GM21390 (cell line): ENCODE data around the gene SLC19A1.

Experiments used
- ATAC-seq: cut with Tn5 transposase; IDR thresholded peaks from one replicate; pipeline ENCODE4 v1.9.1; 2021; ENCODE audit not compliant: unreplicated experiment

The SLC19A1 gene

GRCh38 chr21:45546636-45547544, 4.7 kb upstream of the SLC19A1 start:
- no peak for ATAC-seq

- ATAC-seq = no peak
Measured at GRCh38 chr21:45545691-45546531, 3.7 kb upstream of the SLC19A1 start.

GRCh38 chr21:45545236-45545570, 3.0 kb upstream of the SLC19A1 start:
- ATAC-seq = no peak

GRCh38 chr21:45544449-45545235, 2.4 kb upstream of the SLC19A1 start:
- ATAC-seq = no peak

GRCh38 chr21:45543710-45544448, 1.6 kb upstream of the SLC19A1 start:
- no peak for ATAC-seq

- no peak for ATAC-seq
Measured at GRCh38 chr21:45543371-45543709, 1.1 kb upstream of the SLC19A1 start.

GRCh38 chr21:45542667-45543370, 579 bp upstream of the SLC19A1 start:
- no peak for ATAC-seq

GRCh38 chr21:45541221-45542039, 810 bp downstream of the SLC19A1 start:
- ATAC-seq = no peak

GRCh38 chr21:45540601-45540970, 1.7 kb downstream of the SLC19A1 start:
- ATAC-seq = no peak

GRCh38 chr21:45539796-45540600, 2.2 kb downstream of the SLC19A1 start:
- no peak for ATAC-seq

GRCh38 chr21:45539046-45539795, 3.0 kb downstream of the SLC19A1 start:
- ATAC-seq = no peak

- no peak for ATAC-seq
Measured at GRCh38 chr21:45538381-45539045, 3.7 kb downstream of the SLC19A1 start.

GRCh38 chr21:45537746-45538291, 4.4 kb downstream of the SLC19A1 start:
- ATAC-seq = no peak

GRCh38 chr21:45537111-45537745, 5.0 kb downstream of the SLC19A1 start:
- no peak for ATAC-seq

- no peak for ATAC-seq
Measured at GRCh38 chr21:45536301-45537081, 5.7 kb downstream of the SLC19A1 start.
